GM19043 (cell line): ENCODE results near the gene R3HDM1.
"Not testable (repeated sequence)": the region's sequence is repeated elsewhere in the genome, so short reads cannot be mapped to it uniquely, and the experiment has no call there.

Experiments used
- ATAC-seq: cut with Tn5 transposase; IDR thresholded peaks from one replicate; pipeline ENCODE4 v1.9.1; 2021; ENCODE audit warnings: low read depth; ENCODE audit not compliant: unreplicated experiment

R3HDM1 gene

GRCh38 chr2:135563793-135564192, 32.5 kb downstream of the R3HDM1 start:
- ATAC-seq = no peak

DNA sequence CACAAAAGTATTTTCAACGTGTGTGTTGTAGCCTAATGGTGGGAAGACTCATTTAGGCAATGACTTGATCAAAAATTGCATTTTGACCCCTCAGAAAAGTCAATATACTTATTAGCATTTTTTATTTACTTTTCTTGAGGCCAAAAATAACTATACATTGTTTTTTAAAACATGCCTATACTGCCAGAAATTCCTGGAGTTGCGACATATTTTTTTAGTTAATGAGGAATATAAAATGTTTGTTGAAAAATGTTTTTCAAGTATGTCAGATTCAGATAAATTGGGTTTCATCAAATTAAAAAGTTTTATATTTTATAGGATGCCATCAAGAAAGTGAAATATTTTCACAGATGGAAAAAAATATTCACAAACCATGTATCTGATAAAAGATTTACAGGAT, 39.6 kb downstream of the R3HDM1 start:
- no peak for ATAC-seq

GRCh38 chr2:135573620-135574019, 42.3 kb downstream of the R3HDM1 start:
- no peak for ATAC-seq

- no peak for ATAC-seq
Observed at GRCh38 chr2:135581282-135581681, 50.0 kb downstream of the R3HDM1 start.

GRCh38 chr2:135582383-135582782, 51.1 kb downstream of the R3HDM1 start:
- no peak for ATAC-seq

DNA sequence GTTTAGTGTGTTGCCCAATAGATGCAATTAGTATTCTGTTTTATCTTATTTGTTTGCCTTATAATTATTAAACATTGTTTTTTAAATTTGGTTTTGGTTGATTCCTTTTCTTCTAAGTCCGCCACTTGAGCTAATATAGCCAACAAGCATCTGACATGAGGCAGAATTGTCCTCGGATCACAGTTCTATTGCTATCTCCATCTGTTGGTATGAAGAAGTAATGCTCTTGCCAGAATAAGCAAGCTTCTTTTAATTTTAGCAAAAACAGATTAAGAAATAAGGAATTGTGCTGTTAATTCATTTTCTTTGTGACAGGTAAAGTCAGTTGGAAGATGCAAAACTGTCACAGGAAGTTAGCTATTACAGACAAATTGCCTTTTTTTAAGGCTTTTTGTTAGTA, 54.3 kb downstream of the R3HDM1 start:
- no peak for ATAC-seq

GRCh38 chr2:135586148-135586547, 54.9 kb downstream of the R3HDM1 start:
- peak; percentile 64 for ATAC-seq

- ATAC-seq = no peak
Observed at GRCh38 chr2:135587958-135588357, 56.7 kb downstream of the R3HDM1 start.

DNA sequence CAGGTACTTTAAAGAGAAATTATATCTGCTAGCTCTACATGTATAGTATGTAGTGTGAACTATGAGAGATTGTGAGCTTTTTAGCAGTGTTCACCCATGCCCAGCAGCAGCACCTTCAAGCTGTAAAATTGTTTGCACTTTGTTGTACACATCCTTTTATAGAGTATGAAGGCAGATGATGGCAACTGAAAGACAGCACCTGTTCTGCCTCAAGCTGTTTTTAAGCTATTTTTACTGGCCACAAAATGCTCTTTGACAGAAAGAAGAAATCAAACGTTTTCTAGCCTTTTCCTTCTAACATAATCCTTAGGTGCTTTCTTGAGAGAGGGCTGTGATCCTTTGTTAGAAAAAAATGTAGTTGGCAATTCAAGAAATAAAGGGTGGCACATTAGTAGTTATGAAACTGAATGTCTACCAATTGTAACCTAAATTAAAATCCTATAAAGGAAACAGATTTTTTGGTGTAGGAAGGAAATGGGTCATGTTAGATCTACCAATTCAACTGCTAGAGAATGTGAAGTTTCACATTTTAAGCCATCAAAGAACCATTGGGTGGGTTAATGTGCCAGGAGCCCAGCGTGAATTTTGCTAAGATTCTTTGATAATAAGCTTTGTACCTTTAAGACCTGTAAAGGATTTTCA, 59.5 kb downstream of the R3HDM1 start:
- no peak for ATAC-seq

GRCh38 chr2:135600915-135601314, 69.6 kb downstream of the R3HDM1 start:
- no peak for ATAC-seq

DNA sequence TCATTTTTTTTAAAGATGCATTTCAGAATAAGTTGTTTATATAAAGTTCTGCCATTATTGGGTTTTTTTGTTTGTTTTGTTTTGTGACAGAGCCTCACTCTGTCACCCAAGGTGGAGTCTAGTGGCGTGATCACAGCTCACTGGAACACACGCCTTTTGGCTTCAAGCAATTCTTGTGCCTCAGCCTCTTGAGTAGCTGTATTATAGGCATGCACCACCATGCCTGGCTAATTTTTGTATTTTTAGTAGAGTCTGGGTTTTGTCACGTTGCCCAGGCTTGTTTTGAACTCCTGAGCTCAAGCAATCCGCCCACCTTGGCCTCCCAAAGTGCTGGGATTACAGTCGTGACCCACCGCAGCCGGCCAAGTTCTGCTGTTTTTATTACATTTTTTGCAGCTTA, 72.3 kb downstream of the R3HDM1 start:
- no peak for ATAC-seq

GRCh38 chr2:135607561-135607960, 76.3 kb downstream of the R3HDM1 start:
- no peak for ATAC-seq

GRCh38 chr2:135612319-135612718, 81.0 kb downstream of the R3HDM1 start:
- ATAC-seq = no peak

- no peak for ATAC-seq
Observed at GRCh38 chr2:135615404-135615803, 84.1 kb downstream of the R3HDM1 start.

DNA sequence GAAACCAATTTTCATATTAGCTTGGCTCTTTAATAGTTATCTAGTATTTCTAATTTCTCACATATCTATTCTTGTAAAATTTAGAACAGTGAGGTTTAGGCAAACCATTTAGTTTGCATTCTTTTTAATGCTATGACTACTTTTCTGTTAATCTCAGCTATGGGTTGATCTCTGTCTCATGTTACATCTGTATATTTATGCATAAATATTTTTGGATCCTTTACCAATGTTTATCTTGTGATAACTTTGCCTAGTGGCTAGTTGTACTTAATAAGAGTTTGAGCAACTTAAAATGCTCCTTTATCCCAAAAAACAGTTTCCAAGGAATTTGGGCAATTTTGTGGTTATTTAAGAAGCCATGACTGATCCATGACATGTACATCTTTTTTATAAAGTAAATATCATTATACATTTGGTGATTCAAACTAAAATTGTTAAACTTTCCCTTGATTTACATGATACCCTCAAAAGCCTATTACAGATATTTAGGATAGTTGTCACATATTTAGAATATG, 86.3 kb downstream of the R3HDM1 start:
- no peak for ATAC-seq

DNA sequence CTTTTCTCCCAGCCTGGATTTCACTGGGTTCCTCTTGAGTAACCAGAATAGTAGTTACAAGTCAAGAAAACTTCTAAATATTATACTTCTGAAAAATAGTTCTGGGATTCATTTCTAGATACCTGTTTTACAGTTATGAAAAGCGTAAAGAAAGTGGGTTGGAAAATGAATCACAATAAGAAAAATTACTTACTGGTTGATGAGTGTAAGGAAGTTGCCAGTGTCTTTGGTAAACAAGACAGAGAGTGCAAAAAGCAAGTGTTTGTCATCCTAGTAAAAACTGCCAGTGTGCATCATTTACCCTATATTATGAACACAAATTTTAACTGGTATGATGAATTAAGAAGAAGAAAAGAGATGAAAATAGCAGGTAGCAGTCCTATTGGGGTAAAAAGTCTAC, 88.9 kb downstream of the R3HDM1 start:
- ATAC-seq = no peak

DNA sequence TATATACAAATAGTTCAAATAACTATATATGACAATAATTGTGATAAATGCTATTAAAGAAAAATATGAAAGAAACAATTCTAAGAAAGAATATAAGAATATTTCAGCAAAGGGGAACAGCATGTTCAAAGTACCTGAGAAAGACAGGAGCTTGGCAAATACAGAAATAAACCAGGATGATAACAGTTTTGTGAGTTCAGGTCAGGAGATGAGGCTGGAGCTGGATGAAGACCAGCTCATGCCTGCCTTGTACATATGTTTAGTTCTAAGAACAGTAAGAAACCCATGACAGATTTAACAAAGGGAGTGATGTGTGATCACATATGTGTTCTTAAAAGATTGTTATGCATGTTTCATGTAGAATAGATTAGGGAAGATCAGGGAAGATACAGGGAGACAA, 98.2 kb downstream of the R3HDM1 start:
- no peak for ATAC-seq

GRCh38 chr2:135630034-135630433, 98.8 kb downstream of the R3HDM1 start:
- not testable (repeated sequence) for ATAC-seq

- no peak for ATAC-seq
Observed at GRCh38 chr2:135630488-135630887, 99.2 kb downstream of the R3HDM1 start.

- ATAC-seq = no peak
Observed at GRCh38 chr2:135633582-135633981, 102.3 kb downstream of the R3HDM1 start.

GRCh38 chr2:135635212-135635835, 104.0 kb downstream of the R3HDM1 start:
- no peak for ATAC-seq

DNA sequence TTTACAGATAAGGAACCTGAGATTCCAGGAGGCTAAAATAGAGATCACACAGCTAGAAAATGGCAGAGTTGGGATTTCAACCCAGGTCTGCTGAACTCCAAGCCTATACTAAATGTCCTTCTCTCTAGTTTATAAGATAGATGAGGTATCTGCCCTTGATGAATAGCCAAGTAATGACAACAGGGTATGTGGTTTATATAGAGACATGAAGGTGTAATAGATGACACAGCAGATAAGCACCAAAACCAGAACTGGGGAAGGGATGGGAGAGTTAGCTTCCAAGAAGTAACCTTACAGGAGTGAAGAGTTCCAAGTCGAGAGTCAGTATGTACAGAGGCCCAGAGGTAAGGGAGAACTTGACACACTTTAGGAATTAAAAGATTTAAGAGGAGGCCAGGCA, 105.7 kb downstream of the R3HDM1 start:
- no peak for ATAC-seq
